Upper lobe of left lung (tissue), 6 donors: ENCODE measurements around the gene PRR11. TPM values are rescaled to one million over a fixed set of nuclear protein-coding genes. Genes with fewer than 3 reads are reported as not detected.

Source experiments
- ATAC-seq, 2 donors: fragments of 200-7000 bp; cut with Tn5 transposase; one replicate each; pipeline ENCODE4 v1.9.1; 2022; ENCODE audit warnings: mild to moderate bottlenecking in 2 of 2, moderate library complexity in 2 of 2; ENCODE audit not compliant: low FRiP score in 2 of 2
- DNase-seq, 2 donors: peaks; one replicate each; pipeline ENCODE4 v3.0.0-alpha.2; 2019 to 2020
- H3K27ac ChIP-seq, 4 donors: fragments of 200-600 bp; sonication (generic); one replicate each; pipeline ENCODE4 v1.5.1; 2016 to 2019
- H3K27me3 ChIP-seq, 4 donors: fragments of 200-600 bp; sonication (generic); one replicate each; pipeline ENCODE4 v1.5.1; 2017 to 2019
- H3K36me3 ChIP-seq, 4 donors: fragments of 200-600 bp; sonication (generic); one replicate each; pipeline ENCODE4 v1.5.1; 2016 to 2019
- H3K4me1 ChIP-seq, 4 donors: fragments of 200-600 bp; sonication (generic); one replicate each; pipeline ENCODE4 v1.5.1; 2018 to 2019
- H3K4me3 ChIP-seq, 4 donors: fragments of 200-600 bp; sonication (generic); one replicate each; pipeline ENCODE4 v1.5.1; 2017 to 2019; ENCODE audit warnings: mild to moderate bottlenecking in 2 of 4, moderate library complexity in 1 of 4
- H3K9me3 ChIP-seq, 4 donors: fragments of 200-600 bp; sonication (generic); one replicate each; pipeline ENCODE4 v1.5.1; 2018 to 2019
- EP300 ChIP-seq, 4 donors: sonication (generic); formaldehyde crosslinking; IDR thresholded peaks; one replicate each; pipeline ENCODE4 v1.5.1; 2017; ENCODE audit warnings: antibody characterized with exemption in 4 of 4, control low read depth in 2 of 4
- POLR2A ChIP-seq, 4 donors: fragments of 450-650 bp; IDR thresholded peaks; one replicate each; pipeline ENCODE4 v1.5.1; 2016 to 2017; ENCODE audit warnings: antibody characterized with exemption in 4 of 4, mild to moderate bottlenecking in 2 of 4
- POLR2AphosphoS5 ChIP-seq, 2 donors: sonication (generic); formaldehyde crosslinking; IDR thresholded peaks; one replicate each; pipeline ENCODE4 v1.5.1; 2017; ENCODE audit warnings: antibody characterized with exemption in 2 of 2
- WGBS, 2 donors: methylation state at CpG; one replicate each; pipeline ENCODE4 v1.1.5; 2017 to 2018; 5-methylcytosine and 5-hydroxymethylcytosine counted together
- total RNA-seq, 6 donors: library from RNA; depleted of rRNA in 4 of 6; stranded (reverse); fragments of >200 nt in 4 of 6; gene quantifications; one replicate each; pipeline versions ENCODE4 v1.1.0 to v1.2.1, GENCODE V29; 2016 to 2021
- TF ChIP-seq, protein P1 (sequence below), 6 experiments: fragments of 450-650 bp in 4 of 6; fragments of 200-600 bp in 2 of 6; sonication (generic) in 2 of 6; IDR thresholded peaks; one replicate each; pipeline ENCODE4 v1.5.1; 2016 to 2019; ENCODE audit warnings: antibody characterized with exemption in 6 of 6
- donor health status: DM: no; HTN: no; CAD: no; lungs with moderate emphysema.
- donor health status: DM: no; HTN: yes; CAD: no; lungs with severe emphysema.

Gene PRR11
- total RNA-seq, 6 donors from 2014 or later = 0.69 to 57.5 (median 2.9) TPM; not detected in 1

DNA sequence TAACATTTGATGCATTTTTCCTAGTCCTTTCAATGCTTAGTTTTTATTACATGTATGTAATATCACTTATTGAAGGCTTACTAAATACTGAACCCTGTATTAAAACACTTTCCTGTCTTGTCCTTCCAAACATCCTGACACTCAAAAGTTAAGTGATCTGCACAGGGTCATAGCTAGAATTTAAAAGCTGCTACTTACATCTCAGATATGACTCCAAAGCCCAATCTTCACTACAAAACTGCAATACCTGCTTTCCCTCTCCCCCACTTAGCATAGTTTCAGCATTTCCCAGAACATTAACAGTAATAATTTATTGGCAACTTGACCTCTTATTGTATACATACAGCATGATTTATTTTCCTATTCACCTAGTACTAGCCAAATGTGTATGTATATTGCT, 44.6 kb upstream of the PRR11 start:
- Histone ChIP-seq H3K4me1 (peaks cover 6 to 19% (median 13%) of the 10 kb centered on the region in 4 donors), H3K36me3 (peaks cover 0 to 12% (median 3%) of the 10 kb centered on the region in 4 donors), H3K27me3 (no peaks in the 10 kb centered on the region), H3K4me3 (no peak overlapping the region), H3K27ac (no peak overlapping the region), H3K9me3 (no peaks in the 10 kb centered on the region)
- TF ChIP-seq, protein P1, sequence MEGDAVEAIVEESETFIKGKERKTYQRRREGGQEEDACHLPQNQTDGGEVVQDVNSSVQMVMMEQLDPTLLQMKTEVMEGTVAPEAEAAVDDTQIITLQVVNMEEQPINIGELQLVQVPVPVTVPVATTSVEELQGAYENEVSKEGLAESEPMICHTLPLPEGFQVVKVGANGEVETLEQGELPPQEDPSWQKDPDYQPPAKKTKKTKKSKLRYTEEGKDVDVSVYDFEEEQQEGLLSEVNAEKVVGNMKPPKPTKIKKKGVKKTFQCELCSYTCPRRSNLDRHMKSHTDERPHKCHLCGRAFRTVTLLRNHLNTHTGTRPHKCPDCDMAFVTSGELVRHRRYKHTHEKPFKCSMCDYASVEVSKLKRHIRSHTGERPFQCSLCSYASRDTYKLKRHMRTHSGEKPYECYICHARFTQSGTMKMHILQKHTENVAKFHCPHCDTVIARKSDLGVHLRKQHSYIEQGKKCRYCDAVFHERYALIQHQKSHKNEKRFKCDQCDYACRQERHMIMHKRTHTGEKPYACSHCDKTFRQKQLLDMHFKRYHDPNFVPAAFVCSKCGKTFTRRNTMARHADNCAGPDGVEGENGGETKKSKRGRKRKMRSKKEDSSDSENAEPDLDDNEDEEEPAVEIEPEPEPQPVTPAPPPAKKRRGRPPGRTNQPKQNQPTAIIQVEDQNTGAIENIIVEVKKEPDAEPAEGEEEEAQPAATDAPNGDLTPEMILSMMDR (IDR thresholded peaks at IDR 0.05) = no peak
- TF ChIP-seq EP300 (IDR thresholded peaks at IDR 0.05) (no peak), POLR2A (IDR thresholded peaks at IDR 0.05) (no peak), POLR2AphosphoS5 (IDR thresholded peaks at IDR 0.05) (no peak)
- DNase-seq (no peak), ATAC-seq (no peak)

DNA sequence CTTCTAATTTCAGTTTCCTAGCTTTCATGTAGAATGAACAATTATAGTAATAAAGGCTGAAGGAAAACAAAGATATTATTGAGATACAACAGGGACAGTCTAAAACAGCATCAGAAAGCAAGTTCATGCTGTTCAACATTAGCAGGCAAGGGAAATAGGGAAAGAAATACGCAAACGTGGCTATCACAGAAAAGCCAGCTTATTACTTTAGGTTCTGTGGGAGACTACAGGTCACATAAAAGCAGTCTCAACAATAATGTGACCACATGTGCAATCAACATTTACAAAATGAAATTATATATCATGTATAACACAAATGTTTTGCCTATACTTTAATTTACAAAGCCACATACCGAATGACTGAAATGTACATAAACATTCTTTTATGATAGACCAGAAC, 44.0 kb upstream of the PRR11 start:
- WGBS, 2 donors = 83 to 84% methylated on average over 3 of the region's 3 CpGs

DNA sequence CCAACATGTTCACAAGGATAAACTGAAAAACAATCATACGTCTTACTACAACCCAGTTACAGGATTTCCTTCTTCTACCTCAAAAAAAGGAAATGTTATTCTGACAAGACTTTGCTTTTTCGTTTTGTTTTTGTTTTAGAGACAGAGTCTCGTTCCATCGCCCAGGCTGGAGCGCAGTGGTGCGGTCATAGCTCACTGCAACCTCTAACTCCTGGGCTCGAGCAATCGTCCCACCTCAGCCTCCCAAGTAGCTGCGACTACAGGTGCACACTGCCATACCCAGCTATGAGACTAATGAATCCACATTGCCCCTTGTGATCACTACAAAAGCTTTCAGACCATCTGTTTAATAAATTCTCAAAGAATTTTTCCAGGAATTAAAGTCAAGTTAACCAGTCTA, 40.1 kb upstream of the PRR11 start:
- peaks cover 1 to 27% (median 6%) of the 10 kb centered on the region in 4 donors for H3K36me3 ChIP-seq
- 92 to 93% methylated on average over 9 of the region's 9 CpGs for WGBS, 2 donors
- ATAC-seq (no peak), DNase-seq (no peak)
- H3K4me1 ChIP-seq = peaks cover 0 to 4% (median 0%) of the 10 kb centered on the region in 4 donors
- no peaks in the 10 kb centered on the region for H3K9me3 ChIP-seq
- H3K27me3 ChIP-seq = no peaks in the 10 kb centered on the region
- no peak overlapping the region for H3K27ac ChIP-seq
- H3K4me3 ChIP-seq = no peak overlapping the region
- TF ChIP-seq EP300 (IDR thresholded peaks at IDR 0.05) = no peak
- TF ChIP-seq, protein P1 (IDR thresholded peaks at IDR 0.05) = no peak
- no peak for TF ChIP-seq POLR2AphosphoS5 (IDR thresholded peaks at IDR 0.05)
- TF ChIP-seq POLR2A (IDR thresholded peaks at IDR 0.05) = no peak

More for the DNA sequence above, 44.0 kb upstream of the PRR11 start:
- TF ChIP-seq, protein P1 (IDR thresholded peaks at IDR 0.05) = no peak
- TF ChIP-seq POLR2A (IDR thresholded peaks at IDR 0.05) (no peak), EP300 (IDR thresholded peaks at IDR 0.05) (no peak), POLR2AphosphoS5 (IDR thresholded peaks at IDR 0.05) (no peak)
- H3K9me3 ChIP-seq = no peaks in the 10 kb centered on the region
- no peak for DNase-seq
- peaks cover 0 to 12% (median 3%) of the 10 kb centered on the region in 4 donors for H3K36me3 ChIP-seq
- H3K27me3 ChIP-seq = no peaks in the 10 kb centered on the region
- no peak for ATAC-seq
- H3K4me3 ChIP-seq = no peak overlapping the region
- peak overlapping the region in 1 of 4 donors; percentile 24 for H3K27ac ChIP-seq
- H3K4me1 ChIP-seq = peaks cover 5 to 18% (median 13%) of the 10 kb centered on the region in 4 donors

DNA sequence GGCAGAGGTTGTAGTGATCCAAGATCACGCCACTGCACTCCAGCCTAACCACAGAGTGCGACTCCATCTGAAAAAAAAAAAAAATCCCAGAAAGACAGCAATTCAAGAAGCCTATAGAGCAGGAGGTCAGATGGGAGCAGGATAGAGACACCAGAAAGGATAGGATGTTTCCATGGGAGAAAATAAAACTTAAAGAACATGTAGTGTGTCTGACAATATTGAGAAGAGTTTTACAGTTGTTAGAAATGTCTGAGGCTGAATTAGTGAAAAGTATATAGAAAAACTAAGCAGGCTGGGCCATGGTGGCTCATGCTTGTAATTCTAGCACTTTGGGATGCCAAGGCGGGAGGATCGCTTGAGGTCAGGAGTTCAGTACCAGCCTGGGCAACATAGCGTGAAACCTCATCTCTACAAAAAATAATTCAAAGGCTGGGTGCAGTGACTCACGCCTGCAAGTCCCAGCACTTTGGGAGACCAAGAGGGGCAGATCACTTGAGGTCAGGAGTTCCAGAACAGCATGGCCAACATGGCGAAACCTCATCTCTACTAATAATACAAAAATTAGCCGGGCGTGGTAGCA, 33.6 kb upstream of the PRR11 start:
- TF ChIP-seq, protein P1 (IDR thresholded peaks at IDR 0.05) = no peak
- TF ChIP-seq POLR2AphosphoS5 (IDR thresholded peaks at IDR 0.05) (no peak), EP300 (IDR thresholded peaks at IDR 0.05) (no peak), POLR2A (IDR thresholded peaks at IDR 0.05) (no peak)
- no peaks in the 10 kb centered on the region for H3K27me3 ChIP-seq
- ATAC-seq = no peak
- H3K27ac ChIP-seq = no peak overlapping the region
- H3K4me3 ChIP-seq = no peak overlapping the region
- 96 to 98% methylated on average over 9 of the region's 9 CpGs for WGBS, 2 donors
- no peaks in the 10 kb centered on the region for H3K4me1 ChIP-seq
- peaks cover 0 to 20% (median 6%) of the 10 kb centered on the region in 4 donors for H3K36me3 ChIP-seq
- H3K9me3 ChIP-seq = no peaks in the 10 kb centered on the region
- DNase-seq = no peak

DNA sequence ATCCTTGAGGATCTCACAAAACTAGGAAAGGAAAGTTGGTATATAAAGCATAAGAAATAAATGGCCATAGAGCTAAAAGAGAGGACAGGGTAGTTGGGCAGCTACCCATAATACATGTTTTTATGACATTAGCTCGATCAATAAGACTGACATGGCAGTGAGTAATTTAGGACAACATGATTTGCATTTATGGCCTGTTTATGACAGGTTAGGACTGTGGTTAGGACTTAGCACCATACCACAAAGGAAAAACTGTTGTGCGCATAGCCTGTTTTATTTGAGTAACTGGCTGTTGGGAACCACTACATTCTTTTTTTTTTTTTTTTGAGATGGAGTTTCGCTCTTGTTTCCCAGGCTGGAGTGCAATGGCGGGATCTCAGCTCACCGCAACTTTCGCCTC, 30.9 kb upstream of the PRR11 start:
- peaks cover 0 to 34% (median 3%) of the 10 kb centered on the region in 4 donors for H3K36me3 ChIP-seq
- H3K27me3 ChIP-seq = no peaks in the 10 kb centered on the region
- TF ChIP-seq, protein P1 (IDR thresholded peaks at IDR 0.05) = no peak
- TF ChIP-seq EP300 (IDR thresholded peaks at IDR 0.05) (no peak), POLR2A (IDR thresholded peaks at IDR 0.05) (no peak)
- no peaks in the 10 kb centered on the region for H3K4me1 ChIP-seq
- no peak overlapping the region for H3K27ac ChIP-seq
- 96 to 97% methylated on average over 6 of the region's 6 CpGs for WGBS, 2 donors
- no peak overlapping the region for H3K4me3 ChIP-seq
- DNase-seq (no peak), ATAC-seq (no peak)
- no peaks in the 10 kb centered on the region for H3K9me3 ChIP-seq
